ENCODE data around the gene IL17A. TPM values are rescaled to one million over a fixed set of nuclear protein-coding genes. Genes with fewer than 3 reads are reported as not detected.
"Not testable (repeated sequence)": the region's sequence is repeated elsewhere in the genome, so short reads cannot be mapped to it uniquely, and the experiment has no call there.

Gene IL17A
- polyA plus RNA-seq, 6 donors from 2014 or later = 0.13 TPM; not detected in 5

DNA sequence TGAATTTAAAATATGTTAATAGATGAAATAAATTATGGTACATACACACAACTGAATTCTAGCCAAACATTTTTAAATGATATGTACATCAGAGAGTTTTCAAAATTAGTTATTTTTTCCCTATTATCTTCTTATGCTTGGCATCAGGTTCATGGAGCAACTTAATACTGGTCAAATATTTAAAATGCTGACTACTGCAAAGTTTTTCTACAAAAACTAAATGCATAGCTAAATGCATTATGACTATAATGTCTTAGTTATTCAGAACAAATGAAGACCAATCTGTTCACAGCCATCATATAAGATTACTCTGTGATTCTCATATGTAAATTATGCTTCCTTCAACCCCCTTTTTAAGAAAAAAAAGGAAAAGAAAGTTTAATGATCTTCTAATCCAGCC is 8.2 kb upstream of the IL17A start:
- no peaks in the 10 kb centered on the region for H3K36me3 Mint-ChIP-seq
- H3K27ac Mint-ChIP-seq = no peak overlapping the region
- ATAC-seq (ENCODE audit: low read depth in 2 of 2) = no peak
- DNase-seq = no peak
- H3K4me3 Mint-ChIP-seq = no peak overlapping the region
- H3K27me3 Mint-ChIP-seq = peaks cover 0 to 5% (median 0%) of the 10 kb centered on the region in 3 donors
- no peaks in the 10 kb centered on the region for H3K9me3 Mint-ChIP-seq
- no peaks in the 10 kb centered on the region for H3K4me1 Mint-ChIP-seq

DNA sequence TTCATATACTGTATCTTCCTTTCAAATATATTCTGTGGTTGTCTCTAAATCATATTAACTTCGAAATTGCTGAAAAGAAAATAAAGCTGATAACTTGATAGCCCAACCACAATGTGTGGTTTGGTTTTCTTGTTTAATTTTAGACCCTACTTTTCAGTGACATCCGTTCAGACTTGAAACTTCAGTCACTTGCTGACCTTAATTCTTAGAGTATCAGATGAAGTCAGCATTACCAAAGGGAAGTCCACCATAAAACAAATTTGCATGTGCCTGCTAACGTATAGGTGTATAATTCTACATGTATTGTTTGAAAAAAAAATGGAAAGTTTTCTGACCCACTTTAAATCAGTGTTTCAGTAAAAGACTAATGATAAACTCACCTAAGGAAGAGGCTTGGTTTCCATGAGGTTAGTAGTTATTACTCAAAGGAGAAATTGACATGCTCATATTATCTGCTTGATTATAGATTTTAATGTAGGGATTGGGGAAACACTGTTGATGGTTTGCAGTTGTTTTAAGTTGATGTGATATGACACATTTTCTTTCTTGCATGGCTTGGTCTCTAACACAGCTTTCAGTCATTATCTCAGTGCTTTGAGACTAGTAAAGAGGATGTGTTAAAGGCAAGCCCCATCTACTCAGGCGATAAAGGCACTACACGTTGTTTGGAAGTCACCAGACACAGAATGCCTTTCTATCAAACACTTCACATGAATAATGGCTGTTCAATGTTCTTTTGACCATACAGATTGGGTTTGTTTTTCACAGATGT is 5.2 kb upstream of the IL17A start:
- H3K27ac Mint-ChIP-seq = no peak overlapping the region
- no peak overlapping the region for H3K4me3 Mint-ChIP-seq
- DNase-seq (no peak), ATAC-seq (ENCODE audit: low read depth in 2 of 2) (no peak)
- H3K36me3 Mint-ChIP-seq = no peaks in the 10 kb centered on the region
- no peaks in the 10 kb centered on the region for H3K4me1 Mint-ChIP-seq
- H3K9me3 Mint-ChIP-seq = peaks cover 0 to 2% (median 0%) of the 10 kb centered on the region in 7 donors
- peaks cover 7 to 16% (median 9%) of the 10 kb centered on the region in 3 donors for H3K27me3 Mint-ChIP-seq

DNA sequence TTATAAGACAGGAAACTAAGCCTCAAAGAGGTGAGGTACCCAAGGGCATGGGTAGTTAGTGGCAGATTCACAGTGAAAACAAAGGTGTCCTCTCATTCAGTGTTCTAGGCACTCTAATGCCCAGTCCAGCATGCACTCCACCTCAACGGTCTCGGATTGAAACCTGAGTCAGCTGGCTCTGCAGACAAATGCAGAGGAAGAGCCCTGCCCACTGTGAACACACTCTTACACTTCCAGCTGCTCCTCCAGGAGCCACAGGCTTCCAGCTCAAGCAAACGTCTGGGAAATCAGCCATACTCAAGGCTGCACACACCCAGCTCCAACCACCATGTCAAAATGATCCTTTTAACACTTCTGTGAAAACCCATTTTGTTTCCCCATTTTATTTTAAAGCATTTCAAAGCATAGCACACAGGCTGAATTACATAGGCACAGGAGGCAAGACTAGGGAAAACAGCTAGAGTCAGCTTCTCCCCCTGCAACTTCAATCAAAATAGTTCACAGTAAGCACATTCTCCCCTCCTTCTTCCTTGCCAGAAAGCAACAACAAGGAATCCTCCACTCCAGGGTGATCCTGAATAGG is 3.0 kb upstream of the IL17A start:
- Mint-ChIP-seq H3K27me3 (peaks cover 7 to 21% (median 12%) of the 10 kb centered on the region in 3 donors), H3K27ac (peak overlapping the region in 1 of 6 donors; percentile 31), H3K4me3 (no peak overlapping the region), H3K36me3 (no peaks in the 10 kb centered on the region), H3K4me1 (no peaks in the 10 kb centered on the region), H3K9me3 (peaks cover 0 to 2% (median 0%) of the 10 kb centered on the region in 7 donors)
- ATAC-seq (ENCODE audit: low read depth in 2 of 2) (no peak), DNase-seq (no peak)

- Mint-ChIP-seq H3K27ac (no peak overlapping the region), H3K4me1 (no peaks in the 10 kb centered on the region), H3K4me3 (no peak overlapping the region), H3K36me3 (no peaks in the 10 kb centered on the region), H3K27me3 (peaks cover 12 to 23% (median 12%) of the 10 kb centered on the region in 3 donors), H3K9me3 (peaks cover 0 to 2% (median 0%) of the 10 kb centered on the region in 7 donors)
- ATAC-seq (ENCODE audit: low read depth in 2 of 2) (no peak), DNase-seq (no peak)
Observed at GRCh38 chr6:52186480-52186879, 305 bp downstream of the IL17A start.

GRCh38 chr6:52187098-52187497 is 923 bp downstream of the IL17A start:
- ATAC-seq (ENCODE audit: low read depth in 2 of 2) = no peak
- DNase-seq = no peak
- H3K36me3 Mint-ChIP-seq = no peaks in the 10 kb centered on the region
- no peak overlapping the region for H3K27ac Mint-ChIP-seq
- H3K4me3 Mint-ChIP-seq = no peak overlapping the region
- peaks cover 12 to 29% (median 12%) of the 10 kb centered on the region in 3 donors for H3K27me3 Mint-ChIP-seq
- no peaks in the 10 kb centered on the region for H3K4me1 Mint-ChIP-seq
- H3K9me3 Mint-ChIP-seq = peaks cover 0 to 2% (median 0%) of the 10 kb centered on the region in 7 donors

DNA sequence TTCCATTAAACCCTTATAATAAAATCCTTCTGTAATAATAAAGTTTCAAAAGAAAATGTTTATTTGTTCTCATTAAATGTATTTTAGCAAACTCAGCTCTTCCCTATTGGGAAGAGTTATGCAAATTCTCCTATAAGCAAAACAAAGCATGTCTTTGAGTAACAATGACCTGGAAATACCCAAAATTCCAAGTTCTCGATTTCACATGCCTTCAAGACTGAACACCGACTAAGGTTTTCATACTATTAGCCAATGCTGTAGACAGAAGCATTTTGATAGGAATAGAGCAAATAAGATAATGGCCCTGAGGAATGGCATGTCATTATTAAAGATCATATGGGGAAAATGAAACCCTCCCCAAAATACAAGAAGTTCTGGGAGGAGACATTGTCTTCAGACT is 3.8 kb downstream of the IL17A start:
- peaks cover 12 to 34% (median 12%) of the 10 kb centered on the region in 3 donors for H3K27me3 Mint-ChIP-seq
- H3K9me3 Mint-ChIP-seq = peaks cover 0 to 2% (median 0%) of the 10 kb centered on the region in 7 donors
- H3K4me1 Mint-ChIP-seq = no peaks in the 10 kb centered on the region
- no peak overlapping the region for H3K4me3 Mint-ChIP-seq
- H3K36me3 Mint-ChIP-seq = no peaks in the 10 kb centered on the region
- DNase-seq = no peak
- no peak for ATAC-seq (ENCODE audit: low read depth in 2 of 2)
- no peak overlapping the region for H3K27ac Mint-ChIP-seq

DNA sequence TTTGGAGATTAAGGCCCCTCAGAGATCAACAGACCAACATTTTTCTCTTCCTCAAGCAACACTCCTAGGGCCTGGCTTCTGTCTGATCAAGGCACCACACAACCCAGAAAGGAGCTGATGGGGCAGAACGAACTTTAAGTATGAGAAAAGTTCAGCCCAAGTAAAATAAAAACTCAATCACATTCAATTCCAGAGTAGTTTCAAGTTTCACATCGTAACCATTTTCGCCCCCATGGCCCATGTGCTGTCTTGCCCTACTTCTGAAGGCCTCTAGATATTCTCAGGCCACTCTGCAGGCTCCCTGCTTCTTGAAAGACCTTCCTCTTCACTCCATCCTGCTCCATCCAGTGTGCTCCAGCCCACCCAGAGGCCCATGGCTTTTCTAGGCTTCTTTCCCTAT is 4.2 kb downstream of the IL17A start:
- no peak overlapping the region for H3K27ac Mint-ChIP-seq
- ATAC-seq (ENCODE audit: low read depth in 2 of 2) (no peak), DNase-seq (no peak)
- H3K27me3 Mint-ChIP-seq = peaks cover 9 to 31% (median 12%) of the 10 kb centered on the region in 3 donors
- H3K4me3 Mint-ChIP-seq = no peak overlapping the region
- H3K9me3 Mint-ChIP-seq = peaks cover 0 to 2% (median 0%) of the 10 kb centered on the region in 7 donors
- no peaks in the 10 kb centered on the region for H3K36me3 Mint-ChIP-seq
- H3K4me1 Mint-ChIP-seq = no peaks in the 10 kb centered on the region

GRCh38 chr6:52191824-52192223 is 5.6 kb downstream of the IL17A start:
- Mint-ChIP-seq H3K27me3 (peaks cover 0 to 20% (median 10%) of the 10 kb centered on the region in 3 donors), H3K4me3 (no peak overlapping the region), H3K9me3 (no peaks in the 10 kb centered on the region), H3K4me1 (no peaks in the 10 kb centered on the region), H3K27ac (peak overlapping the region in 1 of 6 donors; percentile 22), H3K36me3 (no peaks in the 10 kb centered on the region)
- no peak for DNase-seq
- no peak for ATAC-seq (ENCODE audit: low read depth in 2 of 2)

GRCh38 chr6:52195886-52196285 is 9.7 kb downstream of the IL17A start:
- no peak overlapping the region for H3K4me3 Mint-ChIP-seq
- H3K36me3 Mint-ChIP-seq = peaks cover 0 to 18% of the 10 kb centered on the region in 2 donors
- H3K4me1 Mint-ChIP-seq = no peaks in the 10 kb centered on the region
- ATAC-seq (ENCODE audit: low read depth in 2 of 2) (no peak), DNase-seq (no peak)
- H3K27me3 Mint-ChIP-seq = peaks cover 0 to 20% (median 5%) of the 10 kb centered on the region in 3 donors
- H3K27ac Mint-ChIP-seq = no peak overlapping the region
- peaks cover 11 to 31% (median 21%) of the 10 kb centered on the region in 7 donors for H3K9me3 Mint-ChIP-seq

DNA sequence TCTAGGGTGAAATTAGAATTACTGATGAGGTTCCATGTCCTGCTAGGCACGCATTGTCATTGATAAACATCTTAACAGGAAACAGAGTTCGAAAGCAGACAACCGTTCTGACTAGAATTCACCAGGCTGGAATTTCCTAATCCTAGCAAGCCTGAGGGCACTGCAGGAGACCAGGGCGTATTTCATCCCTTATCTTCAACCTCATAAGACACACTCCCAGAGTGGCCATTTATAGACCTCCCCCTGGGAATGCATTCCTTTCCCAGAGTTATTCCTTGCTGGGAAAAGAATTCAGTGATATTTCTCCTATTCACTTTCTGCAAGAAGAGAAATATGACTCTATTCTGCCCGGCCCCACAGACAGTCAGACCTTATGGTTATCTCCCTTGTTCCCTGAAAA is 13.9 kb downstream of the IL17A start:
- H3K36me3 Mint-ChIP-seq = peaks cover 0 to 18% of the 10 kb centered on the region in 2 donors
- not testable (repeated sequence) for H3K4me3 Mint-ChIP-seq; H3K27me3 Mint-ChIP-seq; H3K27ac Mint-ChIP-seq; ATAC-seq (ENCODE audit: low read depth in 2 of 2); DNase-seq; H3K4me1 Mint-ChIP-seq
- peaks cover 15 to 49% (median 27%) of the 10 kb centered on the region in 7 donors for H3K9me3 Mint-ChIP-seq

GRCh38 chr6:52201046-52201445 is 14.9 kb downstream of the IL17A start:
- DNase-seq (no peak), ATAC-seq (ENCODE audit: low read depth in 2 of 2) (no peak)
- Mint-ChIP-seq H3K27me3 (peaks cover 0 to 8% (median 5%) of the 10 kb centered on the region in 3 donors), H3K4me1 (no peaks in the 10 kb centered on the region), H3K9me3 (peaks cover 15 to 49% (median 27%) of the 10 kb centered on the region in 7 donors), H3K36me3 (peaks cover 0 to 18% of the 10 kb centered on the region in 2 donors), H3K4me3 (no peak overlapping the region), H3K27ac (no peak overlapping the region)

- Mint-ChIP-seq H3K36me3 (peaks cover 0 to 18% of the 10 kb centered on the region in 2 donors), H3K4me1 (no peaks in the 10 kb centered on the region), H3K27ac (no peak overlapping the region), H3K4me3 (no peak overlapping the region), H3K9me3 (peaks cover 15 to 49% (median 27%) of the 10 kb centered on the region in 7 donors), H3K27me3 (peaks cover 0 to 8% (median 5%) of the 10 kb centered on the region in 3 donors)
- DNase-seq (no peak), ATAC-seq (ENCODE audit: low read depth in 2 of 2) (no peak)
Observed at GRCh38 chr6:52201493-52201892, 15.3 kb downstream of the IL17A start.

DNA sequence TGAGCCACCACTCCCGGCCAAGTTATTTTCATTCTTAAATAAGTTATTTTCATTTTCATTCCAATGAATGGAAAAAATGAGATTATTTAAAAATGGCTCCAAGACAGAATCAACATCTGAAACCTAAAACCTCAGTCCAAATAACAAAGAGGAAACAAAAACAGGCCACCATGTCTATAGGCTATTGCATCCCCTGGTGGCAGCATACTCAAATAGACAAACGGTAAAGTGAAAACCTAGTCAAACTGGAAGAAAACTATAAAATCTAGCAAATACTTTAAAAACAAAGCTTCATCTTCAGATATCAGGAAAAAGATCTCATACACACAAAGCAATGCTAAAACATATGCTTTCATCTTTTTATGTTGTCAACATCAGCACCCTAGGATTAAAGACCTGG is 20.9 kb downstream of the IL17A start:
- Mint-ChIP-seq H3K27ac (no peak overlapping the region), H3K4me1 (no peaks in the 10 kb centered on the region), H3K36me3 (no peaks in the 10 kb centered on the region), H3K9me3 (peaks cover 0 to 13% (median 4%) of the 10 kb centered on the region in 7 donors), H3K27me3 (peaks cover 0 to 6% (median 5%) of the 10 kb centered on the region in 3 donors), H3K4me3 (no peak overlapping the region)
- DNase-seq (no peak), ATAC-seq (ENCODE audit: low read depth in 2 of 2) (no peak)

GRCh38 chr6:52208612-52209011 is 22.4 kb downstream of the IL17A start:
- no peak for ATAC-seq (ENCODE audit: low read depth in 2 of 2)
- Mint-ChIP-seq H3K4me3 (peak overlapping the region in 1 of 8 donors; percentile 35), H3K9me3 (peaks cover 0 to 6% (median 3%) of the 10 kb centered on the region in 7 donors), H3K4me1 (no peaks in the 10 kb centered on the region), H3K27ac (no peak overlapping the region), H3K27me3 (peaks cover 0 to 5% (median 3%) of the 10 kb centered on the region in 3 donors), H3K36me3 (no peaks in the 10 kb centered on the region)
- DNase-seq = no peak
